HT1080 (cell line): Measurements from ENCODE around the gene AFF3. TPM values are rescaled to one million over a fixed set of nuclear protein-coding genes. Genes with fewer than 3 reads are reported as not detected.
A peak's percentile ranks its signal among the peaks of the same experiment; 100 is the strongest.

Experiments used
- DNase-seq: peaks from one replicate; pipeline ENCODE4 v3.0.0-alpha.2; 2015; ENCODE audit warnings: low read depth
- total RNA-seq: library from RNA; depleted of rRNA; stranded (reverse); fragments of >200 nt; shearing (Covaris generic); gene quantifications from 2 replicates; pipeline ENCODE4 v1.2.3, GENCODE V29; 2014

The AFF3 gene
- total RNA-seq, 1 experiment from 2014 or later, result 9.3 TPM

GRCh38 chr2:100043891-100044255, 98.5 kb downstream of the AFF3 start:
- no peak for DNase-seq

GRCh38 chr2:100043081-100043890, 99.1 kb downstream of the AFF3 start:
- DNase-seq, result no peak

DNA sequence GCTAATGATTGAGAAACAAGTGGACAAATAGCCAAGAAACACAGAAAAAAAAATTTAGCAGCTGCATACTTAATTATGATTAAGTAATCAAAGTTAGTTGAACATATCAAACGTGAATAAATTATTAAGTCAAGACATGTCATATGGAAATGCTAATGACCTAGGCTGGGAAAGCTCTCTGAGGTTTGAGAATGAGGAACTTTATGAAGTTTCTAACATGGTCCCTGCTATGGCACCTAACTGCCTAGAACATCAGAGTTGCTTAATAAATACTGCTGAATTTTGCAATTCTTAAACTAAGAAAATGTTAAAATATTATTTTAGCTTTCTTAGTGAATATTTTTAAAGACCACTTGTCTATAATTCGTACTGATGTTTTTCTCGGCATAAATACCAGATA, 99.8 kb downstream of the AFF3 start:
- DNase-seq, result no peak

DNA sequence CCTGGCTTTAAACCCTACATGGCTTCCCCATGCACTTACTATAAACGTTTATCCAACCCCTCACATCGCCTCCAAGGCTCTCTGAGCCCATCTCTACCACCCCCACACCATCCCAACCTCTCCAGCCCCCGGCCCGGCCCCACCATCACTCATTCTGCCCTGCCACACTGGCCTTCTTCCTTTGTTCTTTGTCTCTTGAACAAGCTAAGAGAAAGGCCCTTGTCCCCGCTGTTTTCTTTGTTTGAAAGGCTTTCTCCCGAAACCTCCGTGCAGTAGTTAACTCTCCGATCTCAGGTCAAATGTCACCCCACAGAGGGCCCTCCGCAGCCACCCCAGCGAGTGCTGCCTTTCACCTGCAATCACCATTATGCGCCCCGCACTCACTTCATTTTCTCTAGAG, 100.4 kb downstream of the AFF3 start:
- DNase-seq, result no peak

- DNase-seq, result no peak
These were observed 101.0 kb downstream of the AFF3 start for GRCh38 chr2:100041385-100041784.

GRCh38 chr2:100040906-100041305, 101.5 kb downstream of the AFF3 start:
- no peak for DNase-seq

GRCh38 chr2:100039291-100039980, 103.0 kb downstream of the AFF3 start:
- DNase-seq, result no peak

GRCh38 chr2:100038011-100038410, 104.4 kb downstream of the AFF3 start:
- DNase-seq, result no peak

DNA sequence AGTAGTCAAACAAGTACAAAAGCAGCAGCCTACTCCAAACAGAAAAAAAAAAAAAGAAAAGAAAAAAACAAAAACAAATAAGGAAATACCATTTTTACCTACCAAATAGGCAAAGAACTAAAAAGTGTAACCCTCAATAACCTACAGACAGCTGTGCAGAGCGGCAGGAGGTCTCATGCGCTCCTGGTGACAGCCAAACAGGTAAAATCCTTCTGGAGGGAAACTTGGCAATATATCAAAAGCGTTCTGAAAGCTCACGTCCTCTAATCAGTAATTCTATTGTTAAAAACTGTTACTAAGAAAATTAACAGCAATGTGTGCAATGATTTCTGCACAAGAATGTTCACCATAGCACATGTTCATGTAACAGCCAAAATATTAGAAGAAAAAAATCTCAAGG, 105.6 kb downstream of the AFF3 start:
- no peak for DNase-seq

GRCh38 chr2:100036026-100036425, 106.4 kb downstream of the AFF3 start:
- no peak for DNase-seq

DNA sequence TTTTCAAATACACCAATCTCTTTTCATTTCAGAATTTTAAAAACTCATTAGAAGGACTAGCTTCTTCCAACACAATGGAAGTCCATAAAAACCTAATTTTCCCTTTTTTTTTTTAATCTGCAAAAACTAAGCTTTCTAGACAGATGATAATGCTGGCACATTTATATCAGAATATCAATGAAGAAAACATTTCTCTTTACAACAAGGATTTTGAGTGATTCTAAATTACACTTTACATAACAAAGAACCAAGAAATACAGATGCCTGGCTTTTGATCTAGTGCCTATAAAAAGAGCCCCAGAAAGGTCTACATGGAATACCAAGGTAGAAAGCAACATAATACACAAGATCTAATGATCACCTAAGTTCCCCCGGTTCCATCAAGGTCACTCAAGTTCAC, 108.0 kb downstream of the AFF3 start:
- DNase-seq, result no peak

- DNase-seq, result no peak
These were observed 108.4 kb downstream of the AFF3 start for GRCh38 chr2:100033976-100034375.

GRCh38 chr2:100031604-100032003, 110.8 kb downstream of the AFF3 start:
- no peak for DNase-seq

- no peak for DNase-seq
These were observed 112.9 kb downstream of the AFF3 start for GRCh38 chr2:100029460-100029859.

DNA sequence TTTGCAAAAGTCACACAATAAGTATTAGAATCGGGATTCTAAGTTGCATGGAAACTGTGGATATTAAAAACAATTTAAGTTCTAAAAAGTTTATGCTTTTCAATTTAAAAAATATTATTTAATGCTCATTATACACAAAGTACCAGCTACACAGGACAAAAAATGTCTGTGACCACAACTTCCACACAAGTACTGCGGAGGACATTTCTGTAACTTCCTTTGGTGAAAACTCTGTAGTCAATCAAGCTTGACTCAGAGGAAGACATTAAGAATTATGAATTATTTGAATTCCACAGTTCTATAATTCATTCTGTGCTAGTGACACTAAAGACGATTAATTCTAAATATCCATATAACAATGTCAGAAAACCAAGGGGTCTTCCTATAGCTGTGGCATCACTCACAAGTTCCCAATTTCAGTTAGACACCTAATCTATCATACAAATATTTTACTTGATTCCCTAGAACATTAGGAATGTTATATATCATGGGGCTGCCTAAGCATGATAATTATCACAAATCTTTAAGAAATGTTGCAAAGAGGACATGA, 120.5 kb downstream of the AFF3 start:
- no peak for DNase-seq

DNA sequence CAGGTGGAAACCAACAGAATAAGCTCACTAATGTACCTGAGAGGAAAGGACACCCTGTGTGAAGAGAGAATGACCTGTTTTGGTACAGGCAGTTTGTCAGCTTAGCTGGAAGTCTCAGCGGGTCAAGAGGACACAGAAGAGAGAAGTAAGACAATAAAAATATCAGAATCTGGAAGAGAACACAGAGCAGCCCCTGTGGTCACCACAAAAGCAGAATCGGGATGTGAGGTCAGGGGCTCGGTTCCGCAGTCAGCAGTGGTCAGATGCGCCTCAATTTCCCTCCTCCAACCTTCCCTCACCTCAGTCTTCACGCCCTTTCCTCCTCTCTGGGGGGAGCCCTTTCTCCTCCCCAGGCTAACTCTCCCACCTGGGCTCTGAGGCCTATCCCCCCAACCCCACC, 122.9 kb downstream of the AFF3 start:
- DNase-seq, result no peak

DNA sequence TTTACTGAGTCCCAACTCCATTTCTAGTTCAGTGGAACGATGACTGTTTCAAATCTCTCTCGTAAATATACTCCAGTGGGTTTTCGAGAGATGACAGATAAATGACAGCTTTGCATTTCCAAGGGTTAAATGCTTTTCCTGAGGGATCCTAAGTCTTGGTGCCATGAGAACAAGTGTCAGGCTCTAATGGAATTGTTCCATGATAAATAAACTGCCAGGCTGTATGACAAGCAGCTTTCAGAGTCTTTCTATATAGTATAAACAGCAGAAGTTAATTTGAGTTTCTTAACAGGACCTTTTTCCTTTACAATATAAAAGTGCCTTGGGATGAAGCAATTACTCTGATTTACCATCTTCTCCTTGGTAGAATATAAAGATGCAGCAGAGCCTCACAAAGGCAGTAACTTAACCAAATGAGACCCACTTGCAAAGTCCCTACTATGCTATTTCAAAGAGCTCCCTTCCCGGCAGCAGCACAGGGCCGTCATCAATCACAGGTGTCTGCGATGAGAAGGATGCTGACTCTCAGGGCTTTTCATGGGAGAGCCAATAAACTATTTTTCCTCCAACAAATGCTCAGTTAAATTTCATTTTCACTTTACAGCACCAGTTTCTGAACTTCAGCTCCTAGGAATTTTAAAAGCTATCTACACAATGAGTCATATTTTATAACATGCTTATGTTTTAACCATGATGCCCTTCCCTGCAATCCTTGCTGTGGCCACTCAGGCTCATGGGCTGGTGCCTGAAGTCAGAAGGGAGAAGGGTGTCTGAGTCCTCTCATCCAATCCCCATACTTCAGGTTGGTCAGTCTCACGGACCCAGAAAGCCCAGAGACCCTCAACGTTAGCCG, 123.8 kb downstream of the AFF3 start:
- DNase-seq, result peak; percentile 70

GRCh38 chr2:100017633-100018032, 124.8 kb downstream of the AFF3 start:
- DNase-seq, result no peak

GRCh38 chr2:100016756-100017155, 125.6 kb downstream of the AFF3 start:
- DNase-seq, result no peak

DNA sequence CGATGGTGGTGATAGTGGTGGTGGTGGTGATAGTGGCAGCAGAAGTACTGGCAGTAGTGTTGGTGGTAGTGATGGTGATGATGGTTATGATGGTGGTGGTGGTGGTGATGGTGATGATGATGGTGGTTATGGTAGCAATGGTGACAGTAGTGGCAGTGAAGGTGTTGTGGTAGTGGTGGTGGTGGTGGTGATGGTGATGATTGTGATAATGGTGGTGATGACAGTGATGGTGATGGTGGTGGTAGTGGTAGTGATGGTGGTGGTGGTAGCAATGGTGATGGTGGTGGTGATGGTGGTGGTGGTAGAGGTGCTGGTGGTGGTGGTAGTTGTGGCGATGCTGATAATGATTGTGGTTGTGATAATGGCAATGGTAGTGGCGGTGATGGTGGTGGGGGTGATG, 126.5 kb downstream of the AFF3 start:
- DNase-seq, result no peak

DNA sequence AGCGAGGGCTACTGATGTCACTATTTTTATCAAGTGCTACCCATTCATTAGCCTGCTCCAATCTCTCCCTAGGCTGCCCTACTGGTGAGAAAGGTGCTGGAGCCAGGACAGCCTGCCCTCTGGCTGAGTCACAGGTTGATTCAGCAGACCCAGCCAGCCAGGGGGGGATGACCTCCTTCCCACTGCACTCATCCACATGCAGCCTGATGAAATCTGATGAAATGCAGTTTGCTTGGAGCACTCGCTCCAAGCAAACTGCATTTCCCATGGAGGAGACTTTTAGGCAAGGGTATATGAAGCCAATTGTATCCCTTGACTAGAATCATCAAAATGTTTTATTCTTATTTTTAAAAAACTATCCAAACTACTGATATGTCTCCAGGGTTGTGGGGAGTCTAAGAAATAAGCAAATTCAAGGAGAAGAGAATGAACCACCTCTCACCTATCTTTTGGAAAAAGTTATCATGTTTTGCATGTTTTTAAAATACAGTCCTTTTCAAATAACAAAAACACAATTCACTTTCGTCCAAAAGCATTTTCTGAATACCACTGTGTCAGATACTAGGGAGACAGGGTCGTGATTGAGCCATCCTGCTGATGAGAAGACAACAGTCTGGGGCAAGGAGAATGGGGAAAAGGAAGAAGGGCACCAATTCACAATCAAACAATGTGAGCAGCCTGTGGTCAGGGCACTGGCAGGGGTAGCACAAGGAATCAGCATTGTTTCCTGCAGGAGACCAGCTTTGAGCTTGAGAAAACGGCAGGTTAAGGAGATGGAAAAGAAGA, 128.3 kb downstream of the AFF3 start:
- DNase-seq, result peak; percentile 96
